K562 (cell line): ENCODE data around the gene OTOP3.

ENCODE experiments used
- NRF1 ChIP-seq, 2 experiments: fragments of 450-650 bp; IDR thresholded peaks in 1 of 2; conservative IDR thresholded peaks in 1 of 2; 2 replicates each; pipeline ENCODE4 v1.6.1; 2014; ENCODE audit warnings: mild to moderate bottlenecking in 2 of 2
- RNF2 ChIP-seq: sonication (generic); IDR thresholded peaks from 2 replicates; pipeline ENCODE4 v1.6.1; 2016
- TCF3 ChIP-seq: sonication (generic); formaldehyde crosslinking; IDR thresholded peaks from 2 replicates; pipeline ENCODE4 v1.4.0; 2020; ENCODE audit warnings: mild to moderate bottlenecking, missing genetic modification reagents
- ZNF518B ChIP-seq: fragments of 250-450 bp; sonication (Bioruptor Pico); IDR thresholded peaks from 2 replicates; pipeline ENCODE4 v1.5.0; 2021; ENCODE audit warnings: mild to moderate bottlenecking, moderate library complexity

- TF ChIP-seq RNF2 (no peak), TCF3 (no peak), ZNF518B (CRISPR knock-in tag) (no peak), NRF1 (conservative IDR thresholded peaks at IDR 0.05 in 1 of 2, IDR thresholded peaks at IDR 0.05 in 1 of 2) (no peak)
These were observed 60.1 kb downstream of the OTOP3 start for GRCh38 chr17:74995847-74996246.
